Endometrial microvascular endothelial cells (primary cell): Measurements from ENCODE around the gene CYP4A11. TPM values are rescaled to one million over a fixed set of nuclear protein-coding genes. Genes with fewer than 3 reads are reported as not detected.
"Not testable (repeated sequence)": the region's sequence is repeated elsewhere in the genome, so short reads cannot be mapped to it uniquely, and the experiment has no call there.

ENCODE experiments used
- in situ Hi-C: cut with HindIII; loops from 2 replicates; pipeline ENCODE4 v1.10.0; 2017; ENCODE audit warnings: low sequenced_read_pairs, low pct_unique_long_range_greater_than_20kb; ENCODE audit errors: inconsistent ontology term
- total RNA-seq: library from RNA; depleted of rRNA; stranded (reverse); fragments of >200 nt; gene quantifications from one replicate; pipeline ENCODE4 v1.2.3, GENCODE V29; 2015; ENCODE audit errors: inconsistent ontology term

CYP4A11 gene
- total RNA-seq, result not detected

GRCh38 chr1:46941135-46941694 is at the start of gene CYP4A11:
Gene CYP4A11, minus strand, starts transcription at chr1:46941476. Its CDS starts 43 bp downstream, at chr1:46941433.
- in situ Hi-C loops, result no loop called here

- in situ Hi-C loops, result not testable (repeated sequence)
Observed at GRCh38 chr1:46990541-46990940, 49.3 kb upstream of the CYP4A11 start.

GRCh38 chr1:46983830-46984586 is 42.7 kb upstream of the CYP4A11 start:
- in situ Hi-C loops, result no loop called here

- in situ Hi-C loops, result no loop called here
Observed at GRCh38 chr1:46983166-46983829, 42.0 kb upstream of the CYP4A11 start.

GRCh38 chr1:46969014-46969619 is 27.8 kb upstream of the CYP4A11 start:
- in situ Hi-C loops, result no loop called here

- in situ Hi-C loops, result not testable (repeated sequence)
Observed at GRCh38 chr1:46962272-46962671, 21.0 kb upstream of the CYP4A11 start.

GRCh38 chr1:46961066-46961758 is 19.9 kb upstream of the CYP4A11 start:
- in situ Hi-C loops, result no loop called here

GRCh38 chr1:46960250-46960649 is 19.0 kb upstream of the CYP4A11 start:
- in situ Hi-C loops, result no loop called here

- in situ Hi-C loops, result not testable (repeated sequence)
Observed at GRCh38 chr1:46955116-46955515, 13.8 kb upstream of the CYP4A11 start.

GRCh38 chr1:46953847-46954246 is 12.6 kb upstream of the CYP4A11 start:
- in situ Hi-C loops, result not testable (repeated sequence)

- in situ Hi-C loops, result not testable (repeated sequence)
Observed at GRCh38 chr1:46949417-46949666, 8.1 kb upstream of the CYP4A11 start.

- in situ Hi-C loops, result no loop called here
Observed at GRCh38 chr1:46948629-46949416, 7.5 kb upstream of the CYP4A11 start.

- in situ Hi-C loops, result not testable (repeated sequence)
Observed at GRCh38 chr1:46947706-46948105, 6.4 kb upstream of the CYP4A11 start.

GRCh38 chr1:46942086-46942485 is 810 bp upstream of the CYP4A11 start:
- in situ Hi-C loops, result no loop called here

GRCh38 chr1:46940307-46940706 is 969 bp downstream of the CYP4A11 start:
- in situ Hi-C loops, result no loop called here

GRCh38 chr1:46937270-46937669 is 4.0 kb downstream of the CYP4A11 start:
- in situ Hi-C loops, result no loop called here

- in situ Hi-C loops, result no loop called here
Observed at GRCh38 chr1:46936788-46937187, 4.5 kb downstream of the CYP4A11 start.

- in situ Hi-C loops, result not testable (repeated sequence)
Observed at GRCh38 chr1:46934852-46935251, 6.4 kb downstream of the CYP4A11 start.

- in situ Hi-C loops, result not testable (repeated sequence)
Observed at GRCh38 chr1:46932020-46932419, 9.3 kb downstream of the CYP4A11 start.
